IMR-90 (cell line): ENCODE results near the gene RPP40. TPM values are rescaled to one million over a fixed set of nuclear protein-coding genes. Genes with fewer than 3 reads are reported as not detected.

Experiments
- ATAC-seq: fragments of 200-7000 bp; cut with Tn5 transposase; 2 replicates; pipeline ENCODE4 v1.9.1; 2020; ENCODE audit warnings: low read depth, mild to moderate bottlenecking, moderate library complexity
- BruUV-seq: library from RNA; stranded (reverse); fragments of 400-500 nt; replicated peaks from 2 replicates; lab custom pipeline; 2021; lab: Mats Ljungman, UMichigan
- CTCF ChIA-PET: fragments of 300-600 bp; formaldehyde crosslinking; extraction: SDS; loops from one replicate; lab custom pipeline; 2021; ENCODE audit warnings: antibody characterized with exemption; lab: Yijun Ruan, JAX
- POLR2A ChIA-PET: fragments of 300-600 bp; sonication (Branson Sonifier 250); formaldehyde crosslinking; loops from one replicate; lab custom pipeline; 2022; ENCODE audit warnings: antibody characterized with exemption; ENCODE audit not compliant: unreplicated experiment; lab: Charles Lee
- DNase-seq: peaks from one replicate; pipeline ENCODE4 v3.0.0; 2013
- H2AFZ ChIP-seq: replicated peaks from 2 replicates; pipeline ENCODE3; 2013; ENCODE audit warnings: low read length, mild to moderate bottlenecking; ENCODE audit not compliant: poor library complexity
- H2AK5ac ChIP-seq: 2 replicates; pipeline ENCODE4 v1.6.1; 2013; ENCODE audit warnings: low read depth, low read length, inconsistent platforms
- H2AK9ac ChIP-seq: replicated peaks from 2 replicates; pipeline ENCODE3; 2013; ENCODE audit warnings: mild to moderate bottlenecking, low read depth, low read length, moderate library complexity; ENCODE audit not compliant: poor library complexity
- H2BK120ac ChIP-seq: 2 replicates; pipeline ENCODE4 v1.6.1; 2013; ENCODE audit warnings: low read depth, low read length, inconsistent platforms
- H2BK15ac ChIP-seq: 3 replicates; pipeline ENCODE4 v1.6.1; 2013; ENCODE audit warnings: low read depth, low read length, inconsistent platforms
- H2BK20ac ChIP-seq: 2 replicates; pipeline ENCODE4 v1.6.1; 2013; ENCODE audit warnings: low read depth, mild to moderate bottlenecking, inconsistent platforms, low read length, moderate library complexity
- H2BK5ac ChIP-seq: 2 replicates; pipeline ENCODE4 v1.6.1; 2013; ENCODE audit warnings: mild to moderate bottlenecking, low read depth, low read length, inconsistent platforms; ENCODE audit not compliant: poor library complexity, severe bottlenecking
- H3K14ac ChIP-seq: replicated peaks from 2 replicates; pipeline ENCODE4 v1.6.1; 2013; ENCODE audit warnings: low read depth, low read length, inconsistent platforms
- H3K18ac ChIP-seq: 2 replicates; pipeline ENCODE4 v1.6.1; 2013; ENCODE audit warnings: low read depth, low read length, control low read depth
- H3K23ac ChIP-seq: 2 replicates; pipeline ENCODE4 v1.6.1; 2013; ENCODE audit warnings: low read depth, low read length, inconsistent platforms
- H3K27ac ChIP-seq: 2 replicates; pipeline ENCODE4 v1.5.1; 2013; ENCODE audit warnings: mild to moderate bottlenecking, control low read depth, low read length; ENCODE audit not compliant: insufficient read depth
- H3K27me3 ChIP-seq: 2 replicates; pipeline ENCODE4 v1.6.1; 2013; ENCODE audit warnings: low read length; ENCODE audit not compliant: control insufficient read depth, insufficient read depth
- H3K36me3 ChIP-seq: 2 replicates; pipeline ENCODE4 v1.6.1; 2013; ENCODE audit warnings: low read length, mixed read lengths; ENCODE audit not compliant: control insufficient read depth, insufficient read depth
- H3K4ac ChIP-seq: 2 replicates; pipeline ENCODE4 v1.6.1; 2013; ENCODE audit warnings: low read depth, low read length, inconsistent platforms
- H3K4me1 ChIP-seq: 2 replicates; pipeline ENCODE4 v1.6.1; 2013; ENCODE audit warnings: low read length, mixed read lengths; ENCODE audit not compliant: control insufficient read depth, insufficient read depth
- H3K4me2 ChIP-seq: 2 replicates; pipeline ENCODE4 v1.6.1; 2013; ENCODE audit warnings: low read depth, mild to moderate bottlenecking, control low read depth, low read length, moderate library complexity
- H3K4me3 ChIP-seq: 2 replicates; pipeline ENCODE4 v1.5.1; 2013; ENCODE audit warnings: low read depth, mild to moderate bottlenecking, control low read depth, low read length, moderate library complexity; ENCODE audit not compliant: insufficient read depth
- H3K56ac ChIP-seq: 2 replicates; pipeline ENCODE4 v1.6.1; 2013; ENCODE audit warnings: low read length, inconsistent platforms; ENCODE audit not compliant: insufficient read depth; ENCODE audit errors: extremely low read depth
- H3K79me1 ChIP-seq, 2 experiments: 2 replicates each; pipeline ENCODE4 v1.6.1; 2013; ENCODE audit warnings: low read length in 2 of 2, inconsistent platforms in 1 of 2, low read depth in 1 of 2
- H3K9ac ChIP-seq: 2 replicates; pipeline ENCODE4 v1.6.1; 2013; ENCODE audit warnings: low read depth, low read length, control low read depth
- H3K9me1 ChIP-seq: 2 replicates; pipeline ENCODE4 v1.6.1; 2013; ENCODE audit warnings: low read length, inconsistent platforms; ENCODE audit not compliant: insufficient read depth
- H3K9me3 ChIP-seq: 2 replicates; pipeline ENCODE4 v1.6.1; 2013; ENCODE audit warnings: low read length; ENCODE audit not compliant: control insufficient read depth, insufficient read depth
- H4K20me1 ChIP-seq: 2 replicates; pipeline ENCODE4 v1.6.1; 2013; ENCODE audit warnings: low read length, inconsistent platforms; ENCODE audit not compliant: insufficient read depth
- H4K5ac ChIP-seq: 2 replicates; pipeline ENCODE4 v1.6.1; 2013; ENCODE audit warnings: mild to moderate bottlenecking, low read depth, low read length, control low read depth
- H4K8ac ChIP-seq, 2 experiments: 2 replicates each; pipeline ENCODE4 v1.6.1; 2013; ENCODE audit warnings: low read depth in 2 of 2, low read length in 2 of 2, control low read depth in 1 of 2, inconsistent platforms in 1 of 2
- H4K91ac ChIP-seq: 2 replicates; pipeline ENCODE4 v1.6.1; 2013; ENCODE audit warnings: low read depth, low read length, inconsistent platforms; ENCODE audit not compliant: insufficient read depth
- BHLHE40 ChIP-seq: fragments of 150-350 bp; IDR thresholded peaks from 2 replicates; pipeline ENCODE4 v1.6.1; 2016; ENCODE audit warnings: mild to moderate bottlenecking, low read depth, low read length
- CEBPB ChIP-seq: IDR thresholded peaks from 2 replicates; pipeline ENCODE4 v1.6.1; 2012; ENCODE audit warnings: low read depth, low read length, improper control_type of control experiment
- CHD1 ChIP-seq: IDR thresholded peaks from 2 replicates; pipeline ENCODE4 v1.6.1; 2012; ENCODE audit warnings: low read depth, low read length, improper control_type of control experiment
- CTCF ChIP-seq: conservative IDR thresholded peaks from 2 replicates; pipeline ENCODE4 v1.5.1; 2012; ENCODE audit warnings: mild to moderate bottlenecking, low read depth, low read length, improper control_type of control experiment
- ELK1 ChIP-seq: fragments of 150-350 bp; IDR thresholded peaks from 2 replicates; pipeline ENCODE4 v1.6.1; 2016; ENCODE audit warnings: low read depth, mild to moderate bottlenecking, low read length, moderate library complexity, borderline replicate concordance
- FOS ChIP-seq: fragments of 150-350 bp; IDR thresholded peaks from 2 replicates; pipeline ENCODE4 v1.6.1; 2016; ENCODE audit warnings: low read depth, low read length
- MAFK ChIP-seq: IDR thresholded peaks from 2 replicates; pipeline ENCODE4 v1.6.1; 2012; ENCODE audit warnings: low read depth, low read length, improper control_type of control experiment
- MAZ ChIP-seq: IDR thresholded peaks from 2 replicates; pipeline ENCODE4 v1.6.1; 2012; ENCODE audit warnings: low read depth, mild to moderate bottlenecking, low read length, improper control_type of control experiment, moderate library complexity, borderline replicate concordance
- MXI1 ChIP-seq: IDR thresholded peaks from 2 replicates; pipeline ENCODE4 v1.6.1; 2012; ENCODE audit warnings: low read depth, mild to moderate bottlenecking, low read length, moderate library complexity, borderline replicate concordance
- NFE2L2 ChIP-seq: fragments of 150-350 bp; IDR thresholded peaks from 2 replicates; pipeline ENCODE4 v1.6.1; 2016; ENCODE audit warnings: low read depth, mild to moderate bottlenecking, low read length
- POLR2A ChIP-seq: IDR thresholded peaks from 2 replicates; pipeline ENCODE4 v1.6.1; 2012; ENCODE audit warnings: mild to moderate bottlenecking, low read depth, low read length
- RAD21 ChIP-seq: IDR thresholded peaks from 2 replicates; pipeline ENCODE4 v1.6.1; 2012; ENCODE audit warnings: low read length, improper control_type of control experiment
- RCOR1 ChIP-seq: IDR thresholded peaks from 2 replicates; pipeline ENCODE4 v1.6.1; 2012; ENCODE audit warnings: mild to moderate bottlenecking, low read length, improper control_type of control experiment; ENCODE audit not compliant: insufficient replicate concordance
- RFX5 ChIP-seq: IDR thresholded peaks from 2 replicates; pipeline ENCODE4 v1.8.0; 2012; ENCODE audit warnings: low read depth, mild to moderate bottlenecking, low read length, moderate library complexity
- SMC3 ChIP-seq: fragments of 150-350 bp; IDR thresholded peaks from 2 replicates; pipeline ENCODE4 v1.6.1; 2016; ENCODE audit warnings: low read depth, mild to moderate bottlenecking, antibody characterized with exemption, low read length, moderate library complexity
- WGBS, 2 experiments: methylation state at CpG; one replicate each; pipeline versions ENCODE4 v1.1.5 to v1.1.7; 2013; ENCODE audit warnings: missing lambda C conversion rate in 2 of 2; ENCODE audit not compliant: insufficient read length in 1 of 2; ENCODE audit errors: extremely low coverage in 2 of 2; 5-methylcytosine and 5-hydroxymethylcytosine counted together
- dilution Hi-C: fragments of 300-500 bp; cut with HindIII; formaldehyde crosslinking; loops from one replicate; pipeline ENCODE4 v1.14.3; 2018; ENCODE audit warnings: low sequenced_read_pairs; ENCODE audit not compliant: unreplicated experiment
- in situ Hi-C: fragments of 300-500 bp; cut with MboI; formaldehyde crosslinking; loops from 3 replicates; pipeline ENCODE4 v1.14.3; 2019; ENCODE audit warnings: low sequenced_read_pairs, inconsistent platforms, mixed read lengths
- intact Hi-C: fragments of 100-400 bp; cut with micrococcal nuclease; formaldehyde crosslinking; loops from 2 replicates; pipeline ENCODE4 v1.10.0; 2022
- polyA plus RNA-seq, 3 experiments: library from polyadenylated mRNA; depleted of rRNA; stranded (reverse); fragments of >200 nt; gene quantifications; 2 replicates each; pipeline ENCODE4 v1.2.3, GENCODE V29; 2012; ENCODE audit warnings: low replicate concordance in 1 of 3
- total RNA-seq: library from RNA; depleted of rRNA; stranded (reverse); fragments of >200 nt; gene quantifications from 2 replicates; pipeline ENCODE4 v1.2.3, GENCODE V29; 2012
- TF ChIP-seq, protein P1 (sequence below): fragments of 150-350 bp; IDR thresholded peaks from 2 replicates; pipeline ENCODE4 v1.6.1; 2017; ENCODE audit warnings: mild to moderate bottlenecking, antibody characterized with exemption, low read length, low read depth

Gene RPP40
- total and polyA plus RNA-seq, 2 of the 4 experiments (the other 2 are of a cell fraction) = 8.1 to 22.2 TPM

DNA sequence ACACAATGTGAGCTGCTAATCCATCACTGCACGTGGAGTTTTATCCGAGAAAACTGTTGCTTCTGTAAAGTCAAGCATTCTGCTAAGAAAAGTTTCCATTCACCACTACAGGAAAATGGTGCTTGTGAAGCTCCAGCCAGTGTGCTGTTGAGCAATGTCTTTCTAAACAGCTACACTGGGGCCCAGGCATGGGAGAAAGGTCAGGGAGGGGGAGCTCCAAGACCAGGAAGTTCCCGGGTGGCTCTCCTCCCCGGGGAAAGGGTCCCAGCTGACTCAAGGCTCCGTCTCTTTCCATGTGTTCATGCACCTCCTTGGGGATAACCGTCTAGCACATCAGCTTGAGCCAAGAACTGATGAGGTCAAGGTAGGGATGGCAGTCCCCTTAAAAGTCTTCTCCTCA lies 20.5 kb downstream of the RPP40 start:
- Histone ChIP-seq H3K9me1 (no peaks in the 10 kb centered on the region), H4K8ac (no peak overlapping the region), H3K9ac (no peak overlapping the region), H2BK120ac (no peak overlapping the region), H3K79me1 (no peaks in the 10 kb centered on the region), H3K9me3 (peaks cover 8% of the 10 kb centered on the region), H3K4me1 (peaks cover 3% of the 10 kb centered on the region), H3K14ac (no peak overlapping the region), H3K4ac (no peak overlapping the region), H4K91ac (no peak overlapping the region), H2BK20ac (no peak overlapping the region), H3K4me3 (no peak overlapping the region), H4K5ac (no peak overlapping the region), H3K18ac (no peak overlapping the region), H3K23ac (no peak overlapping the region), H2AK9ac (no peak overlapping the region), H3K4me2 (no peak overlapping the region), H3K56ac (no peak overlapping the region), H3K27me3 (peaks cover 2% of the 10 kb centered on the region), H3K27ac (no peak overlapping the region), H4K20me1 (no peaks in the 10 kb centered on the region; the same call in 1 of the 2 replicates), H2BK5ac (no peak overlapping the region), H2AK5ac (no peak overlapping the region), H2AFZ (no peak overlapping the region), H3K36me3 (no peaks in the 10 kb centered on the region), H2BK15ac (no peak overlapping the region)
- ATAC-seq (no peak), DNase-seq (no peak)
- TF ChIP-seq POLR2A (no peak), RAD21 (no peak), MAFK (no peak), MXI1 (no peak), CHD1 (no peak), RFX5 (no peak), FOS (no peak), CTCF (no peak), SMC3 (no peak), BHLHE40 (no peak), MAZ (no peak), ELK1 (no peak), CEBPB (no peak), RCOR1 (no peak), NFE2L2 (no peak)
- TF ChIP-seq, protein P1, sequence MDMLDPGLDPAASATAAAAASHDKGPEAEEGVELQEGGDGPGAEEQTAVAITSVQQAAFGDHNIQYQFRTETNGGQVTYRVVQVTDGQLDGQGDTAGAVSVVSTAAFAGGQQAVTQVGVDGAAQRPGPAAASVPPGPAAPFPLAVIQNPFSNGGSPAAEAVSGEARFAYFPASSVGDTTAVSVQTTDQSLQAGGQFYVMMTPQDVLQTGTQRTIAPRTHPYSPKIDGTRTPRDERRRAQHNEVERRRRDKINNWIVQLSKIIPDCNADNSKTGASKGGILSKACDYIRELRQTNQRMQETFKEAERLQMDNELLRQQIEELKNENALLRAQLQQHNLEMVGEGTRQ = no peak
- CTCF ChIA-PET = interaction anchor here (1.7 kb wide), 1 partner anchor 26 kb away, joined by 3 read pairs; no protein-coding TSS in a partner anchor
- in situ Hi-C loops = no loop called here
- intact Hi-C loops = no loop called here
- POLR2A ChIA-PET = no interaction called here
- dilution Hi-C loops = no loop called here
- WGBS, 2 experiments = no CpG with 5 or more reads among the region's 6 CpGs
- no TSS peak for BruUV-seq
